RWPE2 (cell line): ENCODE data around the gene NOP53.
"Not testable (repeated sequence)": the region's sequence is repeated elsewhere in the genome, so short reads cannot be mapped to it uniquely, and the experiment has no call there.

Experiments
- ATAC-seq: fragments of 200-7000 bp; cut with Tn5 transposase; 3 replicates; pipeline ENCODE4 v1.9.1; 2021; ENCODE audit warnings: low read depth
- DNase-seq: peaks from one replicate; pipeline ENCODE4 v3.0.0-alpha.2; 2020; ENCODE audit warnings: low spot score
- H3K27ac ChIP-seq: fragments of 450-650 bp; 2 replicates; pipeline ENCODE4 v1.5.1; 2017; ENCODE audit warnings: mild to moderate bottlenecking; ENCODE audit not compliant: poor library complexity, severe bottlenecking
- H3K27me3 ChIP-seq: fragments of 250-450 bp; sonication (Bioruptor Pico); 2 replicates; pipeline ENCODE4 v1.5.1; 2021; ENCODE audit warnings: mild to moderate bottlenecking, moderate library complexity; ENCODE audit not compliant: insufficient read depth, poor library complexity, severe bottlenecking
- H3K36me3 ChIP-seq: fragments of 250-450 bp; sonication (Bioruptor Pico); 2 replicates; pipeline ENCODE4 v1.5.1; 2020; ENCODE audit warnings: low read depth, mild to moderate bottlenecking, moderate library complexity
- H3K4me1 ChIP-seq: fragments of 250-450 bp; sonication (Bioruptor Pico); 2 replicates; pipeline ENCODE4 v1.5.1; 2021; ENCODE audit warnings: mild to moderate bottlenecking, moderate library complexity; ENCODE audit not compliant: insufficient read depth, poor library complexity, severe bottlenecking
- H3K4me3 ChIP-seq: fragments of 250-450 bp; sonication (Bioruptor Pico); 2 replicates; pipeline ENCODE4 v1.5.1; 2021; ENCODE audit warnings: mild to moderate bottlenecking, moderate library complexity; ENCODE audit not compliant: severe bottlenecking
- H3K9me3 ChIP-seq: fragments of 250-450 bp; sonication (Bioruptor Pico); 2 replicates; pipeline ENCODE4 v1.5.1; 2021; ENCODE audit warnings: mild to moderate bottlenecking, moderate library complexity; ENCODE audit not compliant: severe bottlenecking
- TF ChIP-seq, protein P1 (sequence below): fragments of 450-650 bp; IDR thresholded peaks from one replicate; pipeline ENCODE4 v1.5.1; 2017; ENCODE audit warnings: mild to moderate bottlenecking, moderate library complexity; ENCODE audit not compliant: poor library complexity, severe bottlenecking

The NOP53 gene

DNA sequence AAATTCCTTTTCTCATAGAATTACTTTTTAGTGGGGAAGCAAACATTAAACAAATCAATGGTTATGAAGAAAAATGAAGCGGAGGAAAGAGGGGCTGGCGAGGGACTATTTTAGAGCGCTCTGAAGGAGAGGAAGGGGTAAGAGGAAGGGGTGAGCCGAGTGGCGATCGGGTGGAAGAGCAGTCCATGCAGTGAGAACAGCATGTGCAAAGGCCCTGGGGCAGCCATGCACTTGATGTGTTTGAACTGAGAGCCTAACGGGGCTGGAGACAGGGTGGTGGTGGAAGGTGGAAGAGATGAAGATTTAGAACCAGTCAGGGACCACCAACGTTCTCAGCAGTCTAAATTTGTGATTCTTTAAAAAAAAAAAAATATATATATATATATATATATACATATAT is 14.4 kb upstream of the NOP53 start:
- ATAC-seq (no peak), DNase-seq (no peak)
- no peaks in the 10 kb centered on the region for H3K27me3 ChIP-seq
- H3K4me1 ChIP-seq, result peaks cover 29% of the 10 kb centered on the region
- TF ChIP-seq, protein P1, sequence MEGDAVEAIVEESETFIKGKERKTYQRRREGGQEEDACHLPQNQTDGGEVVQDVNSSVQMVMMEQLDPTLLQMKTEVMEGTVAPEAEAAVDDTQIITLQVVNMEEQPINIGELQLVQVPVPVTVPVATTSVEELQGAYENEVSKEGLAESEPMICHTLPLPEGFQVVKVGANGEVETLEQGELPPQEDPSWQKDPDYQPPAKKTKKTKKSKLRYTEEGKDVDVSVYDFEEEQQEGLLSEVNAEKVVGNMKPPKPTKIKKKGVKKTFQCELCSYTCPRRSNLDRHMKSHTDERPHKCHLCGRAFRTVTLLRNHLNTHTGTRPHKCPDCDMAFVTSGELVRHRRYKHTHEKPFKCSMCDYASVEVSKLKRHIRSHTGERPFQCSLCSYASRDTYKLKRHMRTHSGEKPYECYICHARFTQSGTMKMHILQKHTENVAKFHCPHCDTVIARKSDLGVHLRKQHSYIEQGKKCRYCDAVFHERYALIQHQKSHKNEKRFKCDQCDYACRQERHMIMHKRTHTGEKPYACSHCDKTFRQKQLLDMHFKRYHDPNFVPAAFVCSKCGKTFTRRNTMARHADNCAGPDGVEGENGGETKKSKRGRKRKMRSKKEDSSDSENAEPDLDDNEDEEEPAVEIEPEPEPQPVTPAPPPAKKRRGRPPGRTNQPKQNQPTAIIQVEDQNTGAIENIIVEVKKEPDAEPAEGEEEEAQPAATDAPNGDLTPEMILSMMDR, result no peak
- H3K27ac ChIP-seq, result peak overlapping the region; percentile 97
- peaks cover 93% of the 10 kb centered on the region for H3K36me3 ChIP-seq
- H3K4me3 ChIP-seq, result no peak overlapping the region
- H3K9me3 ChIP-seq, result no peaks in the 10 kb centered on the region

DNA sequence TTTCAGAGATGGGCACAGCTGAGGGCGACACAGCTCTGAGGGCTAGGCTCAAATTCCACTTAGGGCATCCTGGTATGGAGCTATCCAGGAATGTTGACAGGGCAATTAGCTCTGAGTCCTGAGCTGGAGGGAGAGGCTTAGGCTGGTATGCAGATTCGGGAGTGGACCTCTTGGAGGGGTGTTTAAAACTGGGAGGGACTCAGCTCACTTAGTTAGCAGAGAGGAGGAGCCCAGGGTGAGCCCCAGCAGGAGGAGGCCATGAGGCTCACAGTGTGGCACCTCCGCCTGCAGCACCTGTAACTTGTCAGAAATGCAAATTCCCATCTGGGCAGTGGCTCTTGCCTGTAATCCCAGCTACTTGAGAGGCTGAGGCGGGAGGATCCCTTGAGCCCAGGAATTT is 10.2 kb upstream of the NOP53 start:
- no peak overlapping the region for H3K27ac ChIP-seq
- H3K4me3 ChIP-seq, result no peak overlapping the region
- no peaks in the 10 kb centered on the region for H3K9me3 ChIP-seq
- DNase-seq (no peak), ATAC-seq (no peak)
- H3K4me1 ChIP-seq, result peaks cover 1% of the 10 kb centered on the region
- H3K27me3 ChIP-seq, result no peaks in the 10 kb centered on the region
- H3K36me3 ChIP-seq, result peaks cover 93% of the 10 kb centered on the region
- TF ChIP-seq, protein P1, result no peak

DNA sequence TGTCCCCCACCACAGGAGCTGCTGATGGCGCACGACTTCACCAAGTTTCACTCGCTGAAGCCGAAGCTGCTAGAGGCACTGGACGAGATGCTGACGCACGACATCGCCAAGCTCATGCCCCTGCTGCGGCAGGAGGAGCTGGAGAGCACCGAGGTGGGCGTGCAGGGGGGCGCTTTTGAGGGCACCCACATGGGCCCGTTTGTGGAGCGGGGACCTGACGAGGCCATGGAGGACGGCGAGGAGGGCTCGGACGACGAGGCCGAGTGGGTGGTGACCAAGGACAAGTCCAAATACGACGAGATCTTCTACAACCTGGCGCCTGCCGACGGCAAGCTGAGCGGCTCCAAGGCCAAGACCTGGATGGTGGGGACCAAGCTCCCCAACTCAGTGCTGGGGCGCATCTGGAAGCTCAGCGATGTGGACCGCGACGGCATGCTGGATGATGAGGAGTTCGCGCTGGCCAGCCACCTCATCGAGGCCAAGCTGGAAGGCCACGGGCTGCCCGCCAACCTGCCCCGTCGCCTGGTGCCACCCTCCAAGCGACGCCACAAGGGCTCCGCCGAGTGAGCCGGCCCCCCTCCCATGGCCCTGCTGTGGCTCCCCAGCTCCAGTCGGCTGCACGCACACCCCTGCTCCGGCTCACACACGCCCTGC is 4.4 kb upstream of the NOP53 start:
- Histone ChIP-seq H3K9me3 (no peaks in the 10 kb centered on the region), H3K36me3 (peaks cover 59% of the 10 kb centered on the region), H3K27ac (no peak overlapping the region), H3K4me1 (peaks cover 19% of the 10 kb centered on the region), H3K27me3 (no peaks in the 10 kb centered on the region), H3K4me3 (no peak overlapping the region)
- ATAC-seq (no peak), DNase-seq (no peak)
- TF ChIP-seq, protein P1, result no peak

DNA sequence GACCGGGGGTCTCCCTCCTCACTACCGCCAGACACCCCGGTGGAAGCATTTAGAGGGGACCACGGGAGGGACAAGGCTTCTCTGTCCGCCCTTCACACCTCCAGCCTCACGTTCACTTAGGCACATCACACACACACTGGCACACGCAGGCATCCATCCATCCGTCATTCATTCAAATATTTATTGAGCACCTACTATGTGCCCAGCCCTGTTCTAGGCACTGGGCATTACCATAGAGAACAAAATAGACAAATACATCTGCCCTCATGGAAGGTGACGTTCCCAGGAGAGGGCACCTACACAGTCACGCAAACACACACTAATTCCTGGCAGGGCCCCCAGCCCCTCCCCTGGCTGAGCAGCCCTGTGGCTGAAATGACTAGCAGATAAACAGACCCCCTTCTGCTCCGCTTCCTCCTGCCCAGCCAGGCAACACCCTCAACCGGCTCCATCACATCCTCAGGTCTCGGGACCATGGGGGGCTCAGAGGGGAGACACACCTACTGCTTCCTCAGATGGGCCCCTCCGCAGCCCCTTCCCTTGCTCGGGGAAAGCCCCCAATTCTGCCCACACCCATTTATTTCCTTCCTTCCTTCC is 3.7 kb upstream of the NOP53 start:
- Histone ChIP-seq H3K4me3 (no peak overlapping the region), H3K27ac (peak overlapping the region; percentile 86), H3K36me3 (peaks cover 58% of the 10 kb centered on the region), H3K9me3 (no peaks in the 10 kb centered on the region), H3K4me1 (peaks cover 26% of the 10 kb centered on the region), H3K27me3 (no peaks in the 10 kb centered on the region)
- DNase-seq (no peak), ATAC-seq (no peak)
- TF ChIP-seq, protein P1, result no peak

DNA sequence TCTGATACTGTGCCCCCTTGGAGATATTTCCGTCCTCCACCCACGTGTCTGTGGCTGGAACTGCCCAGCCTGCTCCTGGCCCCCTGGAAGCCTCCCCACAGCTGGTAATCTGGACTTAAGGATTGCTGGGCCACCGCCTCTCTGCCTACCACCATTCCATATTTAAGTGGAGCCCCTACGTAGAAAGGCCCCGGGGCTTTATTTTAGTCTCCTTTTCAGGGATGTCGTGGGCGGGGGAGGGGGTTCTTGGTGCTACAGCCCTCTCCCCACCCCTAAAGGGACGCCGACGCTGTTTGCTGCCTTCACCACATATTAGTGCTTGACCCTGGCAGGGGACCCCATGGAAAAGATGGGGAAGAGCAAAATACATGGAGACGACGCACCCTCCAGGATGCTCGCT is 2.7 kb upstream of the NOP53 start:
- no peaks in the 10 kb centered on the region for H3K27me3 ChIP-seq
- TF ChIP-seq, protein P1, result no peak
- peak overlapping the region; percentile 86 for H3K27ac ChIP-seq

DNA sequence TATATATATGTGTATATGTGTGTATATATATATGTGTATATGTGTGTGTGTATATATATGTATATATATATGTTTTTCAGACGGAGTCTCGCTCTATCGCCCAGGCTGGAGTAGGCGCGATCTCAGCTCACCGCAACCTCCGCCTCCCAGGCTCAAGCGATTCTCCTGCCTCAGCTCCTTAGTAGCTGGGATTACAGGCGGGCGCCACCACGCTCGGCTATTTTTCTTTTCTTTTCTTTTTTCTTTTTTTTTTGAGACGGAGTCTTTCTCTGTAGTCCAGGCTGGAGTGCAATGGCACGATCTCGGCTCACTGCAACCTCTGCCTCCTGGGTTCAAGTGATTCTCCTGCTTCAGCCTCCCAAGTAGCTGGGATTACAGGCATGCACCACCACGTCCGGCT is 783 bp downstream of the NOP53 start:
- H3K9me3 ChIP-seq, DNase-seq, H3K27me3 ChIP-seq, ATAC-seq: not testable (repeated sequence)
- Histone ChIP-seq H3K4me3 (peak overlapping the region; percentile 90), H3K4me1 (peaks cover 26% of the 10 kb centered on the region), H3K27ac (peak overlapping the region; percentile 86), H3K36me3 (peaks cover 67% of the 10 kb centered on the region)

More for the DNA sequence above, 2.7 kb upstream of the NOP53 start:
- H3K9me3 ChIP-seq, result no peaks in the 10 kb centered on the region
- DNase-seq (no peak), ATAC-seq (no peak)
- H3K36me3 ChIP-seq, result peaks cover 57% of the 10 kb centered on the region
- no peak overlapping the region for H3K4me3 ChIP-seq
- H3K4me1 ChIP-seq, result peaks cover 26% of the 10 kb centered on the region
